IPS DF 19.7 (cell line): ENCODE results near the gene RPS23.
"Not testable (repeated sequence)": the region's sequence is repeated elsewhere in the genome, so short reads cannot be mapped to it uniquely, and the experiment has no call there.

Source experiments
- DNase-seq: peaks from one replicate; pipeline ENCODE4 v3.0.0-alpha.2; 2013; ENCODE audit warnings: low read depth, low spot score

RPS23 gene

DNA sequence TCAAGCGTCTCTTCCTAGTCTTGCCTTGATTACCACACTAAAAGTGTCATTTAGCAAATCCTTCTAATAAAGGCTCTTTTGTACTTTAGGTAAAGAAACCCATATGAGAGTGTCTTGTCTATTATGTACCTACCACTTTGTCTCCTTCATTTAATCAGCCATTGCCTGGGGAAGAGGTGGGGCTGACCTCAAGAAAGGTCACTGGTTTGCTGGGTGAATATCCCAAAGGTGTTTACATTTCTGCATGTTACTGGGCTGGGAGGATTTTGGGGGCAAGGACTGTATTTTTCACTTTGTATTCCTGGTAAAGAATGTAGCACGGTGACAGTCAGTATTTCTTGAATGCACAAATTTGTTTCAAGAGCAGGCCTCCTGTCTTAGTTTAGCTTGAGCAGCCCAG is 11.9 kb upstream of the RPS23 start:
- no peak for DNase-seq

DNA sequence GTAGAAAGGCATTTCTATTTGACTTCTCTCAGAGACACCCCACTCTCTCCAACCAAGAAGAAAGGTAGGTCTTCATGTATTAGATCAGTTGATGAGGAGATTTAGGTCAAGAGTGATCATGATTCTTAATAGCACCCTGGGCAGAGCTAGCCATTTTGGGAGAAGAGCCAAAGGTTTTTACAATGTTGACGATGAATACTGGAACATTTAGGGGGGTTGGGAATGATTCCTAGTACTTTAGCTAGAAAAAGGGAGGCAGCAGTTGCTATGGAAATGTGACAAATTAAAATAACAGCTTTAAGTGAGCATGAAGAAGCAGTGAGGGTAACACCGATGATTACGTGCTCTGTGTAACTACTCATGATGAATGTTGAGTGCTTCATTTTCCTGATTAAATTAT is 9.5 kb upstream of the RPS23 start:
- DNase-seq = no peak

DNA sequence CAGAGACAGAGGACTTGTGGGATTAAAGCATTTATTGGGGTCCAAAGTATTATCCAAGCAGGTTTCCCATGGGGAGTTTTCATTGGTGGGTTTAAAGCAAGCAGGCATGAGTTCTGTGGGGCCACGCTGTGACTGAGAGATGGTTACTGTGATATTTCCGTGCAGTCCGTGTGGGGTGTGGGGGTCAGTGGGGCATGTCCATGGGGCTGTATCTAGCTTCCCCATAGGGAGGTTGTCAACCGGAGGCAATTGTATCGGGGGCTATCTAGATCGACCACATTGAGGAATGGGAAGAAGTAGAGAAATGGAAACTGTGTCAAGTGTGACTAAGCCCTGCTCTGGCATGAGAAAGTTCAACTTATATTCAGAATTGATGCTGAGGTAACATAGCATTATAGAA is 7.1 kb upstream of the RPS23 start:
- DNase-seq = no peak

DNA sequence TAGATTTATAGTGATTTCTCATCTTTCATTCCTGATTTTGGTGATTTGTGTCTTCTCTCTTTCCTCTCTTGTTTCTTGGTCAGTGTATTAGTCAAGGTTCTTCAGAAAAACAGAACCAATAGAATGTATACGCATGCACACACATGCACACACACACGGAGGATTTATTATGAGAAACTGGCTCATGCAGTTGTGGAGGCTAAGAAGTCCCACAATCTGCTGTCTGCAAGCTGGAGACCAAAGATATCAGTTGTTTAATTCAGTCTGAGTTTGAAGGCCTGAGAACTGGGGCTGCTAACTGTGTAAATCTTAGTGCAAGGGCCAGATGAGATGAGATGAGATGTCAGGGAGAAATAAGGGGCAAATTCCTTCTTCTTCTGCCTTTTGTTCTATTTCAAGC is 5.7 kb upstream of the RPS23 start:
- DNase-seq = no peak

DNA sequence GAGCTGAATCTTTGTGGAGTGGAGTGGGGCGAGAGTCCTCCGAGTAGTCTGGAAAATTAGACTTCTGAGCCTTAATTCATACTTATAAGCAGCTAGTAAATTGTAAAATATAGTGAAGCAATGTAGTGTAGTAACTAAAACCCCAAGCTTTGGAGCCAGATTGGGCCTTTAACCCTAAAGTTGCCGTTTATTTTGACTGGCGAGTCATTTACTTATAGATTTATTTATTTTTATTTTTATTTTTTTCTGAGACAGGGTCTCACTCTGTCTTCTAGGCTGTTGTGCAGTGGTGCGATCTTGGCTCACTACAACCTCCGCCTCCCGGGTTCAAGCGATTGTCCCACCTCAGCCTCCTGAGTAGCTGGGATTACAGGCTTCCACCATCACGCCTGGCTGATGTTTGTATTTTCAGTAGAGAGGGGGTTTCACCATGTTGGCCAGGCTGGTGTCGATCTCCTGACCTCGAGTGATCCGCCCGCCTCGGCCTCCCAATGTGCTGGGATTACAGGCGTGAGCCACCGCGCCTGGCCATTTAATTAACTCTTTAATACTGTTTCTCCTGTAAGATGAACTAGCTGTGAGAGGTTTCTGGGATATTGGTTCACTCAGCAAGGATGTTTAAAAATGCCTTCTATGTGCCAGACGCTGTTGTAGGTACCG is 687 bp upstream of the RPS23 start:
- DNase-seq = no peak

DNA sequence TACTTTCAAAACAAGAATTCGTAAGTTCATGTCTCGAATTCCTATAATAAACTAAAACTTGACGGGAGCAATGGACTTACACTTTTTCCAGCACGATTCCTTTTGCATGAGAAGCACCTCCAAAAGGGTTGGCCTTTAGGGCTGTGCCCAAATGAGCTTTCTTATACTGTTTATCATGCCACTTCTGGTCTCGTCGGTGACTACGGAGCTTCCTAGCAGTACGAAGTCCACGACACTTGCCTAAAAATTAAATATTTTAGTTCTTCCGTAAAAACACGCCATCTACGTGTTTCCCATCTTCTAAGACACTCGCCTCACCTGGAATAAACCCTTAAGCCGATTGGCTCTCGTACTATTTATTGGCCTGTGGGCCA is 554 bp downstream of the RPS23 start:
- DNase-seq = no peak

DNA sequence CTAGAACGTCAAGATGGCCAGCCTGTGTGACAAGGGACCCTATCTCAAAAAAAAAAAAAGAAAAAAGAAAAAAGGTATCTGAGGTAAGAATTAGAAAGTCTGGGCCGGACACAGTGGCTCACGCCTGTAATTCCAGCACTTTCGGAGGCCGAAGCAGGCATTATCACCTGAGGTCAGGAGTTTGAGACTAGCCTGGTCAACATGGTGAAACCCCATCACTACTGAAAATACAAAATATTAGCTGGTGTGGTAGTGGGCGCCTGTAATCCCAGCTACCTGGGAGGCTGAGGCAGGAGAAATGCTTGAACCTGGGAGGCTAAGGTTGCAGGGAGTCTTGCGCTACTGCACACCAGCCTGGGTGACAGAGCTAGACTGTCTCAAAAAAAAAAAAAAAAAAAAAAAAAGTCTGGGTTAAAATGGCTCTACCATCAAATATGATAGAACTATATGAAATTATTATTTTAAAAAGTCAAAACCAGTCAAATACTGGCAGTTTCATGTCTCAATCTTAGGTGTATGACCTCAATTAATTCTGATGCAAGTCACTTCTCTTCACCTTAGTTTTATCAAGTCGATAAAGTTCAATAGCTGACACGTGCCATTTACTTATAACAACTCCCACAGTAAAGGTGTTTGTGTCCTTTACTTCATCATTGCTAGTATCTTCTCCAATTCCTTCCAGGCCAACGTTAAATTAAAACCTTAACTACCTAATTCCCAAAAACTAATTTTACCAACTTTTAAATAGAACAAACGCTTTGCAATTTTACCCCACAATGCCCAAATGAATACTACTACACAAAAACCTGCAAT is 1.1 kb downstream of the RPS23 start:
- no peak for DNase-seq

DNA sequence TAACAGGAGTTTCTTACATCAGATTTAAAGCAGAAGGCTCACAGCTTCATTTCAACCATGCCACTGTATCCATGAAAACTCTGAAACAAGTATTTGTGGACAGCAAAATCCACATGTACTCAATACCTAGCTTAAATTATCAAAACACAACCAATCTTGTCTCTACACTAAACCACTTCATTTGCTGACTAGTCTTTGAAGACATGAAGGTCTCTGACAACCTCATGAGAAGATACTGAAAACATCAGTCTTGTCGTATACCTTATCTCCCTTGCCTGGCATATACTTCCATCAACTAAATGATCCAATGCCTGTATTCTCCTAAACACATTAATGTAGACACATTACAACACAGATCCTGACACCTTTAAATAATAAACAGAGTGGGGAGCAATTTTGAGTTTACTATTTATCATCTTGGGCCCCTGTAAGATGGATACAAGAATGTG is 2.9 kb downstream of the RPS23 start:
- DNase-seq = no peak

DNA sequence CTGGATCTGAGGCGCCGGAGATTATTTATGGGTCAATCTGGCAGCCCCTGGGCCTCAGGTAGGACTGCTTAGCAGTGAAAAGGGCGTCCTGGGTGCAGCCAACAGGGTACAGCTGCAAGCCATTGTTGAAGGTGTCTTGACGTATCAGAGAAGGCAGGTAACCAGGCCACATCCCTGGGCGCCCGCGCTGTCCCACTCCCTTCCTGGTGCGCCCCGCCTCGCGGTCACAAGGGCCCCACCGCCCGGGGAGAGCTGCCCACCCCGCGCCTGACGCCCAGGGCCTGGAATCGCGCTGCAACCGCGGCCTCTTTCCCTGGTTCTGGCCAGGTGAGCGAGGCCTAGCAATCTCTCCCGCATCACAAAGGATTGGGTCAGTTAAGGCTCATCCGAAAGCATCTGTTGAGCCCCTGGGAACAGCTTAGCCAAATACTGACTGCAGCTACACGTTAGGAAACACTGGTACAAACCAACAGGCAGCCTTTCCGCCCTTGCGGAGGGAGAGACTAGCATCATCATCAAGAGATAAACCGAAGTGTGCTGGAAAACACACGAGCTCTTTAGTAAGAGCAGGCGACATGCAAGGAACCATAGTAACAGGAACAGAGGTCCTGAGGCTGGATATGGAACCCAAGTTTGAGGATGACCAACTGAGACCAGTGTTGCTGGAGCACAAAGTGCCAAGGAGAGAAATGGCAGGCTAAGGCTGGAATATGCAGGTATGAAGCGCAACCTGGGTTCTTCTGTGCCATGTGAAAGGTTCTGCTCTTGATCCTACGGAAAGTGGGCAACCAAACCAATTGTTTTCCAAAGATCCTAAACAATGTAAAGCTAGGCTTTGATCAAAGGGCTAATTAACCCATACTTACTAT is 3.6 kb downstream of the RPS23 start:
- peak; percentile 70 for DNase-seq

DNA sequence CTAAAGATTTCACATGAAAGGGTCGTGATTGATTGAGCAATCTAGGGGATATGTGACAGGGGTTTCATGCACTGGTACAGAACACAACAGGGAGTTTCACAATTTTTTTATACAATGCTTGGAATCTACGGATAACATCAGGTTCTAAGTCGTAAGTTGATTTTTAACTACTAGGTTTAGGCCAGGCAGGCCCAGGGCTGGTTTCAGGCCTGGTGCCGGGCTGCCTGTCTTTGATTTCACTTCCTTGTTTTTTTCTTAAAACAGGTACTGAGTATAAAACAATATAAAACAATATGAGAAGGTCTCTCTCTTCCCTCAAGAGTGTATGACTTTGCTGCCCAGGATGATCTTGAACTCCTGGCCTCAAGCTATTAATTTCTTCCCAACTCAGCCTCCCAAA is 4.7 kb downstream of the RPS23 start:
- DNase-seq = not testable (repeated sequence)

DNA sequence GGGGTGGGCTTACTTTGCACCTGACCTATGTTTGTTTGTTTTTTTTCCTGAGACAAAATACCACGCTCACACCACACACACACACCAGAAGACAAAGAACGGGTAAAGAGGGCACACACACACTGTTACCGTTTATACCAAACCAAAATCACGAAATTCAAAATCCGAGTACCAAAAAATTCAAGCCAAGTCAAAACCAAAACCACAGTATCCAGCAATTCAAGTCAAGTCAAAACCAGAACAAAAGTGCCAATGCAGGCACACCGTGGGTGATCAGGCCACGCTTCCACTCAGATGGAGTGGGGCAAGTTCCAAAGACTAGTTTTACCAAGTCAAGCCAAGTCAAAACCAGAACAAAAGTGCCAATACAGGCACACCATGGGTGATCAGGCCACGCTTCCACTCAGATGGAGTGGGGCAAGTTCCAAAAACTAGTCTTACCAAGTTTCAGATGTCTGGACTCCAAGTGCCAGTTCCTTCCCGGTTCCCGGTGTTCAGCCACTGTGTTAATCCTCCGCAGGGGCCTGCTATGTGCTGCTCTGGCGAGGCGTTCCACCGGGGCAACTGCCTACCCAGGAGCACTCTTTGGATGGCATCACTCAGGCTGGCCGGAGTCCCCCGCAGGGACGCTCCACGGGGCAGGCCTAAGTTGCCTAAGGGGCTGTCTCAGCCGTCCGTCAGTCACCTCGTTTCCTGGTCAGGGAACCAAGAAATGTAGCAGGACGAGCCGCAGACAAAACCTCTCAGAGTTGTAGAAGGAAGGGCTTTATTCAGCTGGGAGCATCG is 5.4 kb downstream of the RPS23 start:
- not testable (repeated sequence) for DNase-seq

DNA sequence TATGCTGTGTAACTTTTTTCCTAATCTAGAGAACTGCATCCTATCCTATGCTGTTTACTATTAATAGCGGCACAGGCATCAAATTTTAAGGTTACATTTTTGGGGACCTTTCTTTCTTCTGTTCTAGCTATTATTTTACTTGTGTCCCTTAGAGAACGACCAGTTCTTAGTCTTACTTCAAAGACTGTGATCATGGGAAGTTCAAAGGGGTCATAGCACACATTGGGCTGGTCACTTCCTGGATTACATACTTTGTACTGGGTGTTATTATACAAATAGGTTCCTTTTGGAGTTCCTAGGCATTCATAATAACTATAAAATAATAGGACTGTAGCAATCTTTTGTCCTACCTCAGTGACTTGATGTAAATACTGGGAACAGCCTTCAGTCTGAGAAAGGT is 8.8 kb downstream of the RPS23 start:
- DNase-seq = not testable (repeated sequence)

DNA sequence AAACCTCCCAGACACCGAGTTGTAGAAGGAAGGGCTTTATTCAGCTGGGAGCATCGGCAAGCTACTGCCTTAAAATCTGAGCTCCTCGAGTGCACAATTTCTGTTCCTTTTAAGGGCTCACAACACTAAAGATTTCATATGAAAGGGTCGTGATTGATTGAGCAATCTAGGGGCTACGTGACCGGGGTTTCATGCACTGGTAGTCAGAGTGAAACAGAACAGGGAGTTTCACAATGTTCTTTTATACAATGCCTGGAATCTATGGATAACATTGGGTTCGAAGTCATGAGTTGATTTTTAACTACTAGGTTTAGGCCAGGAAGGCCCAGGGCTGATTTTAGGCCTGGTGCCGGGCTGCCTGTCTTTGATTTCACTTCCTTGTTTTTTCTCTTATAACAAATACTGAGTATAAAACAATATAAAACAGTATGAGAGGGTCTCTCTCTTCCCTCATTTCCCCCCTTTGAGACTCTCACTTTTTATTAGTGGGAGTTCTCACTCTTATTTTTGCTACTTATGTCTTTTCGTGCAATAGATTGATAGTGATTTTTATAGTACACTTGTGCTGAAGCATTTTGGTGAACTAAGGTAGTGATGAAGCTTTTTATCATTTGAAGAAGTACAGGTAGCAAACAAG is 10.7 kb downstream of the RPS23 start:
- DNase-seq = not testable (repeated sequence)

DNA sequence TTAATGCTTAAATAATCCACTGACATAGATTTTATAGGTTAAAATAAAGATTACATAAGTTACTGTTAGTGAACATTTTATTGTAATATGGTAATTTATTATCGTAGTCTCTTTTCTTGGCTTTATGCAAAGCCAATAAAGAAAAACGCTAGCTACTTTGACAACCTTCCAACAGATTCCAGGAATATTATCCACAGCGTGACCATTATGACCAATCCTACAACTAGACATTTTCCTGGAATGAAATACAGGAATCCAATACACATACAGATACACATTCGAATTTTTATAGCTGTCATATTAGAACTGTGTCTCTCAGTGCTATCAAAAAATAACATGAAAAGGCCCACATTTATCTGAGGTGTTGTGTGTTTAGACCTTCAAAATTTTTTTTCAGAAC is 13.1 kb downstream of the RPS23 start:
- no peak for DNase-seq

DNA sequence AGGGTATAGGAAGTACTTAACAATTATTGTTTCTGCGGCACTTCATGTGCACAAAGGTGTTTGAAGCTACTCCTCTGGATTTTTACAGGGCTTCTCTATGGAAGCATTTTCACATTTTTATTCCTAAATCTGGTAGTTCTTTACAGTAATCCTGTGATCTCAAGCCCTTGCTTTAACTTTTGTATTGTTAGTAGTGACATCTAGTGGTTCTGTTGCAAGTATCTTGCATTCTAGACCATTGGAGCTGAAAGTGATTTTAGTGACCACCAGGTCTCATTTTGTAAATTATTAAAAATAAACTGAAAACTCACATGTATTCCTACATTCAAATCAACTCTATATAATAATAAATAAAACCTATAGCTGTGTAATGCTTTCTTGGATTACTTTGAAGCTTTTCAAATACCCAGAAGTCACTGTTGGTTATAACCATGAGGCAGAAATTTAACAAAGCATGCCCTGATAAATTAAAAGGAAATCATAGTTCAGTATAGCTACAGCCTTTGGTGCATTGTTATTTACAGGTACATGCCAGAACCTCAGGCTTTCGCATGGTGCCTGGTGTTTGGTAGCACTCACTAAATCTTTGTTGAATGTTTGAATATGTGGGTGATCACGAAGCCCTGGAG is 18.9 kb downstream of the RPS23 start:
- no peak for DNase-seq

DNA sequence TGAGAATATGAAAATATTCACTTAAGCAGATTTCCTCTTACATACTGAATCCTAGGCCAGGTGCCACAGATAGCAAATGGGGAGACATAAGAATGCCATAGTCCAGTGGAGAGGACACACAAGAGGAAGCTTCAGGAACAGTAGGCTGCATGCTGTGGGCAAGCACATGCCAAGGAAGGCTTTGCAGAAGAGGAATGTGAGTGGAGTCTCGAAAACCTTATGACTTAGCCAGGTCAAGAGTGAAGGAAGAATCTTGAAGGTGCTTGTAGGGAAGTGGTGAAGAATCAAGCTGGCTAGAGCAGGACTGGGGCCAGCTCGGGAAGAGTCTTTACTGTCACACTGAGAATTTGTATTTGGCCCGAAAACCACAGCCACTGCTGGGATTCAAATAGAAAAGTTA is 20.4 kb downstream of the RPS23 start:
- no peak for DNase-seq

DNA sequence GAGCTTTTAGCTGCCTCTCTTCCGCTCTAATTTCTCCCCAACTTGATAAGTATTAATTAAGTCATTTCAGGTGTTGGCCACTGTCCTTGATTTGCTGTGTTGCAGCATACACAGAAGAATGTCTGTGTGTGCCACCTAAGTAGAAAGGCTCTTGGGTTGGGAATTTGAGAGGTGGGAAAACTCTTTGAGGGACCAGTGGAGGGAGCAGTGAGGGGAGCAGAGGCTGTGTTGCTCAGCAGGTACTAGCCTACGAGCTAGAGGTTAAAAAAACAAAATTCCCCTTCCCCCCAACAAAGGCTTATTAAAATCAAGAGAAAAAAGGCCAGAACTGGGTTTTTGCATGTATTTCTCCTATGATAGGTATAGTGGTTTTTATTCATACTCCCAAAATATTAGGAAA is 20.9 kb downstream of the RPS23 start:
- no peak for DNase-seq

DNA sequence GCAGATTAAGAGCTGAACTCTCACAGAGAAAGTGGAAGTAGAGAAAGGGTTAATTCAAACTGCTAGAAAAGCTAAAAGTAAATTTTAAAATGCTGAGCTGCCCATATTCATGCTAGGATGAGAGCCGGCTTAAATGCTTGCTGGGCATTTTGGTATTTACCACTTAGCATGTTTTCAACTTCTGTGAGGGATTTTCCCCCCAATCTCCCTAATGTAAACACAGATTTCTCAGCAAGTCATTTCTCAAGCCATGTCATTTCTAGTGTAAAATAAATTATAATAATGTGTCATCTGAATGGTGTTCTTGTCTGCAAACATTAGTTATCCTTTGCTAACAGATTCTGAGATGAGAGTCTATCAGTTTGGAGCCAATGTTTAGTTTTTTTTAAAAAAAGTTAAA is 22.3 kb downstream of the RPS23 start:
- no peak for DNase-seq

DNA sequence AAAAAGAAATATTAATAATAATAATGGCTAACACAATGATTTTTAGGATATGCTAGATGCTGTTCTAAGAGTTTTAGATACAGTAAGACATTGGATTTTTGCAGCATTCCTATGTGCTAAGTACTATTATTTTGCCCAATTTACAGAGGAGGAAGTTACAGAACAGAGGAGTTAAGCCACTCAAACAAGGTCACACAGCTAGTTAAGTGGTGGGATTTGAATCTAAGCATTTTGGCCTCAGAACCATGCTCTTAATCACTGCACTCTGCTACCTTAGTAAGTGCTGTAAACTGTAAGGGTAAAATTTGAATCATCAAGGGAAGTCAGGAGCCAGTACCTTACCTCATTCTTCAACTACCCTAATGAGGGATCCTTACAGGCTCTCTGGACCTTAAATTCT is 25.4 kb downstream of the RPS23 start:
- no peak for DNase-seq

DNA sequence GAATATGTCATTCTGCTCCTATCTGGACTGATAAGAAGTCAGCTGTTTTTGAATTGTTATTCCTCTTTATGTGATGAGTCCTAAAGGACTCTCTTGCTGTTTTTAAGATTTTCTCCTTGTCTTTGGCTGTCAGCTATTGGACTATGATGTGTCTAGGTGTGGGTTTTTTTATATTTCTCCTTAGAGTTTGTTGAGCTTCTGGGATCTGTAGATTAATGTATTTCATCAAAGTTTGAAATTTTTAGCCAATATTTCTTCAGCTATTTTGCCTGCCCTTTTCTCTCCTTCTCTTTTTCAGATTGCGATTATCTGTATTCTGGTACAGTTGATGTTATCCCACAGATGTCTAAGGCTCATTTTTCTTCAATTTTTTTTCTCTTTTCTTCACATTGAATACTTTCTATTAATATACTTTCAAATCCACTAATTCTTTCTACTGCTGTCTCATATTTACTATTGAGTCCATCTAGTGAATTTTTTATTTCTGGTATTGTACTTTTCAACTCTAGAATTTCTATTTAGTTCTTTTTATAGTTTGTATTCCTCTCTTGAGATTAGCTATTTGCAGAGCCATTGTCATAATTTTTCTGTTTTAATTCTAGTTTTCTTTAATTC is 31.1 kb downstream of the RPS23 start:
- DNase-seq = no peak
